Prostate gland (tissue), 2 donors: Measurements from ENCODE around the gene PKHD1. TPM values are rescaled to one million over a fixed set of nuclear protein-coding genes. Genes with fewer than 3 reads are reported as not detected.

Source experiments
- DNase-seq: peaks from one replicate; pipeline ENCODE4 v3.0.0-alpha.2; 2019; ENCODE audit warnings: low spot score
- H3K27ac ChIP-seq, 2 donors: fragments of 200-600 bp; sonication (generic); 2 replicates each; pipeline ENCODE4 v1.5.1; 2017 to 2019
- H3K27me3 ChIP-seq: fragments of 200-600 bp; sonication (generic); replicated peaks from 2 replicates; pipeline ENCODE4 v1.5.1; 2019; ENCODE audit not compliant: insufficient read depth
- H3K36me3 ChIP-seq, 2 donors: fragments of 200-600 bp; sonication (generic); 1 replicate in 1 of 2; 2 replicates in 1 of 2; pipeline versions ENCODE4 v1.5.1 to v1.8.1; 2017 to 2019
- H3K4me1 ChIP-seq: fragments of 200-600 bp; sonication (generic); replicated peaks from 2 replicates; pipeline ENCODE4 v1.5.1; 2019
- H3K4me3 ChIP-seq, 2 donors: fragments of 200-600 bp; sonication (generic); 2 replicates each; pipeline ENCODE4 v1.5.1; 2017 to 2019
- H3K9me3 ChIP-seq: fragments of 200-600 bp; sonication (generic); 2 replicates; pipeline ENCODE4 v1.5.1; 2017
- CTCF ChIP-seq, 4 experiments: fragments of 200-600 bp in 2 of 4; fragments of 450-650 bp in 2 of 4; sonication (generic) in 2 of 4; IDR thresholded peaks; 1 replicate in 3 of 4; 2 replicates in 1 of 4; pipeline ENCODE4 v1.5.1; 2016 to 2019; ENCODE audit warnings: antibody characterized with exemption in 4 of 4, mild to moderate bottlenecking in 2 of 4, moderate library complexity in 2 of 4
- POLR2A ChIP-seq: fragments of 450-650 bp; IDR thresholded peaks from one replicate; pipeline ENCODE4 v1.6.1; 2016; ENCODE audit warnings: antibody characterized with exemption, mild to moderate bottlenecking
- POLR2AphosphoS5 ChIP-seq: sonication (generic); formaldehyde crosslinking; IDR thresholded peaks from one replicate; pipeline ENCODE4 v1.6.1; 2017; ENCODE audit warnings: antibody characterized with exemption
- WGBS: methylation state at CpG from one replicate; pipeline ENCODE4 v1.1.5; 2018; 5-methylcytosine and 5-hydroxymethylcytosine counted together
- intact Hi-C: fragments of 100-400 bp; cut with DNase I; formaldehyde crosslinking; loops from one replicate; pipeline ENCODE4 v1.14.2; 2022
- total RNA-seq, 2 donors: library from RNA; depleted of rRNA; stranded (reverse); fragments of >200 nt; gene quantifications; one replicate each; pipeline ENCODE4 v1.1.0, GENCODE V29; 2016

Gene PKHD1
- total RNA-seq, 2 donors from 2014 or later = 0.46 to 1.1 TPM

GRCh38 chr6:51765230-51765629, 322.2 kb downstream of the PKHD1 start:
- H3K4me1 ChIP-seq = no peaks in the 10 kb centered on the region
- no peaks in the 10 kb centered on the region for H3K27me3 ChIP-seq
- no peak for DNase-seq
- 100% methylated on average over 1 of the region's 1 CpG for WGBS
- H3K9me3 ChIP-seq = no peaks in the 10 kb centered on the region
- H3K27ac ChIP-seq = no peak overlapping the region
- no peak overlapping the region for H3K4me3 ChIP-seq
- no peaks in the 10 kb centered on the region for H3K36me3 ChIP-seq
- TF ChIP-seq POLR2A (no peak), CTCF (IDR thresholded peaks at IDR 0.05) (no peak), POLR2AphosphoS5 (no peak)
- intact Hi-C loops = no loop called here

GRCh38 chr6:51753635-51754034, 333.8 kb downstream of the PKHD1 start:
- DNase-seq = no peak
- no peaks in the 10 kb centered on the region for H3K4me1 ChIP-seq
- 36% methylated on average over 6 of the region's 6 CpGs for WGBS

GRCh38 chr6:51743999-51744398, 343.4 kb downstream of the PKHD1 start:
- DNase-seq = no peak
- no peaks in the 10 kb centered on the region for H3K4me1 ChIP-seq
- WGBS = 86% methylated on average over 2 of the region's 2 CpGs
- no peaks in the 10 kb centered on the region for H3K9me3 ChIP-seq
- H3K36me3 ChIP-seq = no peaks in the 10 kb centered on the region
- H3K4me3 ChIP-seq = no peak overlapping the region
- H3K27ac ChIP-seq = no peak overlapping the region
- TF ChIP-seq POLR2AphosphoS5 (no peak), POLR2A (no peak), CTCF (IDR thresholded peaks at IDR 0.05) (no peak)
- H3K27me3 ChIP-seq = no peaks in the 10 kb centered on the region
- intact Hi-C loops = no loop called here

More at GRCh38 chr6:51753635-51754034, 333.8 kb downstream of the PKHD1 start:
- intact Hi-C loops = no loop called here
- Histone ChIP-seq H3K9me3 (no peaks in the 10 kb centered on the region), H3K36me3 (no peaks in the 10 kb centered on the region), H3K4me3 (no peak overlapping the region), H3K27me3 (no peaks in the 10 kb centered on the region), H3K27ac (no peak overlapping the region)
- TF ChIP-seq POLR2AphosphoS5 (no peak), POLR2A (no peak), CTCF (IDR thresholded peaks at IDR 0.05) (no peak)

- DNase-seq = no peak
- intact Hi-C loops = no loop called here
- 56% methylated on average over 2 of the region's 2 CpGs for whole genome bisulfite sequencing
- no peak overlapping the region for H3K27ac ChIP-seq
- peaks cover 3% of the 10 kb centered on the region for H3K4me1 ChIP-seq
- H3K9me3 ChIP-seq = no peaks in the 10 kb centered on the region
- H3K27me3 ChIP-seq = no peaks in the 10 kb centered on the region
- H3K4me3 ChIP-seq = no peak overlapping the region
- no peaks in the 10 kb centered on the region for H3K36me3 ChIP-seq
- TF ChIP-seq CTCF (IDR thresholded peaks at IDR 0.05) (no peak), POLR2A (no peak), POLR2AphosphoS5 (no peak)
Measured at GRCh38 chr6:51740658-51741057, 346.8 kb downstream of the PKHD1 start.

- Histone ChIP-seq H3K4me3 (no peak overlapping the region), H3K4me1 (peaks cover 3% of the 10 kb centered on the region), H3K9me3 (no peaks in the 10 kb centered on the region), H3K36me3 (no peaks in the 10 kb centered on the region), H3K27me3 (no peaks in the 10 kb centered on the region), H3K27ac (no peak overlapping the region)
- DNase-seq = no peak
- TF ChIP-seq CTCF (IDR thresholded peaks at IDR 0.05) (no peak), POLR2AphosphoS5 (no peak), POLR2A (no peak)
- WGBS = 70% methylated on average over 1 of the region's 1 CpG
- intact Hi-C loops = no loop called here
Measured at GRCh38 chr6:51738614-51739013, 348.8 kb downstream of the PKHD1 start.
